Measurements from ENCODE around the gene XAF1. TPM values are rescaled to one million over a fixed set of nuclear protein-coding genes. Genes with fewer than 3 reads are reported as not detected.
"Not testable (repeated sequence)": the region's sequence is repeated elsewhere in the genome, so short reads cannot be mapped to it uniquely, and the experiment has no call there.

XAF1 gene
- 13.0 TPM for total RNA-seq

DNA sequence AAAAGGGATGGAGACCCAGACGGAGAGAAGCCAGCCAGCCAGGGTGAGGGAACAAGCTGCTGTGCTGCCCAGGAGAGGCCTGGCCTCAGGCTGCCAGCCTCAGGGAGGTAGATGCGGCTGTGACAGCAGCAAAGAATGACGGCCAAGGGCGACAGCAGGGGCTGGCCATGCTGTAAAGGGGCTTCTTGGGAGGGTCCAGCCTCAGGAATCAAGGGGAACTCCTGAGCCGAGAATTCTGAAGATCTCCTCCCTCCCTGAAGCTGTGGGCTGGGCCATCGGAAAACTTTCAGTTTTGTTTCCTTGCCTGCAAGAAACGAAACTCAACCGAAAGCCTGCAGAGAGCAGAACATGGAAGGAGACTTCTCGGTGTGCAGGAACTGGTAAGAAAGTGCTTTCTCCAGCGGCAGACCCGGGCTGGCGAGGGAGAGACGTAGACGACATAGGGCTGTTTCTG, at the start of gene XAF1:
Gene XAF1 (plus strand): TSS at position 316 of the 454 bp plus-strand sequence. CDS start 33 bp downstream, at position 349.
- peak; percentile 30 for ATAC-seq

DNA sequence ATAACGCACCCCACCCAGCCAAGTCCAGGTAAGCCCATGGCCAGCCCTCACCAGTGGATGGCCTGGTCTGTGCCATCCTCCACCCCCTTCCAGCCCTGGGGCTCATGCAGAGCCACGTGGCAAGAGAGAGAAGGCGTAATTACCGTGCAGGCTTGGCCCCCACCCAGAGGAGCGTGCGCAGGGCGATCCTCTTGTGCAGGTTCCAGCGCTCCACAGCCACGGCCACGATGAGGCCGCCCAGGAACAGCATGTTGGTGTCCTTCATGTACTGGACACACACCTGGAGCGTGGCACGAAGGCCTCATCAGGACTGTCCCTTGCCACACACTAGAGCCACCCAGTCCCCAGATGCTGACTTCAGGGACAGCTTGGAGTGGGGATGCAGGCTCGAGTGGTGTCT, 49.3 kb upstream of the XAF1 start:
- ATAC-seq, result no peak

- no peak for ATAC-seq
These were observed 48.9 kb upstream of the XAF1 start for GRCh38 chr17:6706996-6707395.

GRCh38 chr17:6708357-6708961, 47.4 kb upstream of the XAF1 start:
- ATAC-seq, result no peak

DNA sequence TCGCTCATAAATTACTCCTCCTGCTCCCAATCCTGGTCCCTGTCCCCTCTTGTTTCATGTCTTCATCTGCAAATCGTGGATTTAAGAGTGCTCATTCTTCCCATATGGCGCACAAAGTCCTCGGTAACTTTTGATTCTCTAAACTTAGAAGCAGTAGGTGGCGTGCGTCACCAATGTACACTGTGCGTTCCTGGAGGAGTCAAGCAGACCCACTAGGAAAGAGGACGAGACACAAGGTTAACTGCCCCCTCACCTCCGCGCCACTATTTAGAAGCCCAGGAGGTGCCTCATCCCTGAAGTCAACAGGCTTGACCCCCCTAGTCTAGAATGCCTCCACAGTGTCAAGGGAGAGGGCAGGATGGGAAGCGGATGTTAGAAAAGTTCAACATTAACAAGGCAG, 45.5 kb upstream of the XAF1 start:
- ATAC-seq, result no peak

DNA sequence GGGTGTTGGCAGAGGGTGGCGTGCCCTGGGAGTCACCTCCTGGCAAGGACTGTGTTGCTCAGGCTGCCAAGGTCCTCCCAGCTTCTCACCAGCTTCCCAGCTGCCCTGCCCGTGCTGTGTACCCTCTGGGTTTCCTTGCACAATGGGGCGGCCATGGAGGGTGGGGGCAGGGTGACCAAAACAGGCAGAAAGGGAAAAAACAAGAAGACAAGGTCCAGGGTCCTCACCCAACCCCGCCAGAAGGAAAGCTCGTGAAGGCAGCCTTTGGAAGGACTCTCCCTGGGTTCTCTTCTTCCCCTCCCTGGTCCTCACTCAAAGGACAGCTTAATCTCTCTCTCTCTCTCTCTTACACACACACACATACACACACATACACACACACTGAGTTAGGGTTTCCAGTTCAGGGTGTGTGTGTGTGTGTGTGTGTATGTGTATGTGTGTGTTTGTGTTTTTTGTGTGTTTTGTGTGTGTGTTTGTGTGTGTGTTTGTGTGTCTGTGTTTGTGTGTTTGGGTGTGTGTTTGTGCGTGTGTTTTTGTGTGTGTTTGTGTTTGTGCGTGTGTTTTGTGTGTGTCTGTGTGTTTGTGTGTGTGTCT, 44.7 kb upstream of the XAF1 start:
- peak; percentile 83 for ATAC-seq

DNA sequence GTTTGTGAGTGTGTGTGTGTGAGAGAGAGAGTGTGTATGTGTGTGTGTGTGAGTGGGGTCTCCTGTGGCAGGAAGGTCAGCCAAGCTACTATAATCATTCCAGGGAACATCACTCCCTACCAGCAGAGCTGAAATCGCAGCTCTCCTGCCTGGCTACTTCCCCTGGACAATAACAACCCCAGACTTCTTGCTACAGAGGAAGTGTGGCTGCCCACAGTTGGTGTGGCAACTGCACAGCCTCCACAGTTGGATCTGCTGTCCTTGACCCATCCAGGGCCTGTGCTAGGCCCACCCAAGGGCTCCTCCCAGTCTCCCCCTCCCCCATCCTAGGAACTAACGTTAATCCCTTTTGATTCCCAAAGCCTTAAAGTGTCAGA, 44.2 kb upstream of the XAF1 start:
- ATAC-seq, result peak; percentile 2

DNA sequence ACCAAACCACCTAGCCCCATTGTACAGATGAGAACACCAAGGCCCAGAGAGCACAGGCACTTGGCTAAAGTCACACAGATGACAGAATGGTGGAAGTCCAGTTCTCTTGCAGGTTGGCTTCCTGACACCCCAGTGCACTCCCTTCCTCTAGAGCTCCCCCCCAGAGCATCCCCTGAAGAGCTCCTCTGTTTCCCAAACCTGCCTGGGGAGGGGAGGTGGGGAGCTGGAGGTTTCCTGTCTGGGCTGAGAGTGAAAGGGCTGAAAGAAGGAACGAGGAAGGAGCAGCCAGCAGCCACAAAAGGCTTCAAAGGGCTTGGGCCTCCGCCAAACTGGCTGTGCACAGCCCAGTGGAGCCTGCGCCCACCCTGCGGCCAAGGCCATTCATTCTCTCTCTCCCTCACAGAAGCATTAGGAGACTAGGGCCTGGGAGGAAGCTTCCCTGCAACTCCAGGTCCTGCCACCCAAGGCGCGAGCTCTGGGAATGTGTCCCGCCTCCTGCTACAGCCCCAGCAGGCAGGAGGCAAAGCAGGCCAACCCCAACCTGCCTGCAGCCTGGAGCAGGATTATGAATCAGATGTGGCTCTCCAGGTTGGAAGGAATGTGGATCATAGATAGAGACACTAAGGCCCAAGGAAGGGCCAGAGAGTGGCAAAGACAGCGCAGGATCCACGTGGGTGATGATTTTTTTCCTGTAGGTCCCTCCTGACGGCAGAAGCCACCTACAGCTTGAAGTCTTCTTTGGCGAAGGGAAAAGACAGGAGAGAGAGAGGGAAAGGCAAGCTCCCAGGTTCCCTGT, 43.6 kb upstream of the XAF1 start:
- peak; percentile 80 for ATAC-seq

DNA sequence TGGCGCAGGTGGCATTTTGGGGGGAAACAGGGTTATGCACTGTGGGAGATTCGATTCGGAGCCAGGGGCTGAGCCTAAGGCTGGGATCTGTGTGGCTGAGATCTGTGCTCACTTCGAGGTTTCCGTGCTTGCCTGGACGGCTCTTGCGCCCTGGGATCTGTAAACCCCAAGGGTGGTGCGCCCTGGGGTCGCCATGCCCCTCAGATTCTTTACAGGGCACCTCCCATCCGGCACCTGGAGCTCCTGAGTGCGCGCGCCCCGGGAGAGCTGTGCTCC, 43.1 kb upstream of the XAF1 start:
- ATAC-seq, result peak; percentile 1

DNA sequence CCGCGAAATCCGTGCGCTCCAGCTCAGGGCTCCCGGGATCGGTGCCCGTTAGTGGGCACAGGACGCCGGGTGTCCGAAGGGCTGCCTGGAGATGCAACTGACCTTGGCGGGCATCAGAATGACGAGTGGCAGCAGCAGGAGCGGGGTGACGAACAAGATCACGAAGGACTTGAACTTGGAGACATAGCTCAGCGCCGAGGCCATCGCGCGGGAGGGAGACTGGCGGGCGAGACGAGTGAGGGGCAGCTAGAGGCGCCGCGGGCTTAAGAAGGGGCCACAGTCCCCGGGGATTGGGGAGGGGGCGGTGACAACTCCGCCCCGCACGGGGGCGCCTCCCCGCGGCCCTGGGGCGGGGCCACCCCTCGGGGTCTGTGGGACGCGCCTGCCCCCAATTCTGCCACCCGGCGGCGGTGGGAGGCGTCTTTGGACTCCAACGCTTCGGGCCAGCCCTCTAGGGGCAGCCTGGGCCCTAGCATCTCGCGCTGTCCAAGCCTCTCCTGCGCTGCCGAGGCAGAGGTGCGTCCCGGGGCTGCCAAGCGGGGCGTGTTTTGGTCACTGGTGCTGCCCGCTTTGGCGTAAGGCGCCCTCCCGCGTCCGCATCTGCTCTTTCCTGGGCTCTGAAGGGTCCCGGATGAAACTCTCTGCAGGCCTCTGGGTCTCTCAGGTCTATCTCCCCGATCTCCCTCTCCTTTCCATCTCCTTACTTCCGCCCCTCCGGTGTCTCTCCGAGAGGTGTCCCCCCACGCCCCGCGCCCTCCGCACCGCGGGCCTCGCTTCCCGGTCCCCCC, 42.5 kb upstream of the XAF1 start, which contains the start of gene SLC13A5:
Gene SLC13A5 (minus strand): TSS at position 240 of the 788 bp plus-strand sequence. CDS start 36 bp downstream, at position 204.
- ATAC-seq, result peak; percentile 23

GRCh38 chr17:6713918-6714271, 42.0 kb upstream of the XAF1 start:
- no peak for ATAC-seq

DNA sequence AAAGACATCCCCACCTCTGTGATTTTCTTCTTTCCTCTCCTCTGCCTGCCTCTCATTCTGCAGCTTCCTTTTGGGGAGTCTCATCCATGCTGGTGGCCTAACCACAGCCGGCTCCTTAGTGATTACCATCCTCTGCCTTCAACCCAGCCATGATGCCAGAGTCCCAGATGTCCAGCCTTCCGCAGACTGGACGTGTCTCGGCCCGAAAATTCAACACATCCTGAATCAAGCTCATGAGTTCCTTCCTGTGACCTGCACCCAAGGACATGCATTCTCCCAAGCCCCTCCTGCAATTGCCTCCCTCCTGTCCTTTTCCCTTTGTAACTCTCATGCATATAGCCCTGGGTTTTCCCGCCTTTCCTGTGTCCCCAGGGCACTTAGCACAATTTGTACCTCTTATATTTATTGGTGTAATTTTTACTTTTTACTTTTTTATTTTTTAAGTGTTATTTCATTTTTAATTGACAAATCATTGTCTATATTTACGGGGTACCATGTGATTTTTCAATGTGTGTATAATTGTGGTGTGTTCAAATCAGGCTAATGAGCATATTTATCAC, 41.5 kb upstream of the XAF1 start:
- ATAC-seq, result no peak

DNA sequence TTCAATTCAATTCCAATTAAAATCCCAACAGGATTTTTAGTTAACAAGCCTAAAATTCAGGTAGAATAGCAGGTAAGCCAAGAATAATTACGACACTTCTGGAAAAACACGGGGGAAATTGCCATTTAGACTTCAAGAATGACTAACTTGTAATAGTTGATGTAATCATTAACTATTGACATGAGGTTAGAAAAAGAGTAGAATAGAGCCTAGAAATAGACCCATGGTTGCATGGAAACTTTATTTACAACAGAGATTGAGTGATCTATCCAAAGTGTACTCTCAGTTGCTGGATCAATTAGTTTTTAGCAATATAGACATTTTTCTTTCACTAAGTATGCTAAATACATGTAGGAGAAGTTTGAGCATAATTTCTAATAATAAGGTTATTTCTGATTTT, 39.1 kb upstream of the XAF1 start:
- ATAC-seq, result no peak

DNA sequence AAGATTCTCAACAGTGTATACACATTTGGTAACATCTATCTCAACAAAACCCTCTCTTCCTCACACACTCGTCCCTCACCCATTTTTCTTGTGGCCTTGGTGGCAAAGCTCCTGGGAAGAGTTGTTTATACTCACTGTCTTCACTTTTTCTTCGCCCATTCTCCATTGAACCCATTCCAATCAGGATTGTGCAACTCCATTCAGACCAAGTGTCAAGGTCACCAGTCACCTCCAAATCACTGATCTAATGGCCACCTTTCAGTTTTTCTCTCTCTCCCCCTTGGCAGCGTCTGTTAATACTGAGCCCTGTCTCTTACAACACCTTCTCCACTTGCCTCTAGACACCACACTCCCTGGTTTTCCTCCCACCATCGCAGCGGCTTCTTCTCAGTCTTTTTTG, 34.1 kb upstream of the XAF1 start:
- ATAC-seq, result no peak

DNA sequence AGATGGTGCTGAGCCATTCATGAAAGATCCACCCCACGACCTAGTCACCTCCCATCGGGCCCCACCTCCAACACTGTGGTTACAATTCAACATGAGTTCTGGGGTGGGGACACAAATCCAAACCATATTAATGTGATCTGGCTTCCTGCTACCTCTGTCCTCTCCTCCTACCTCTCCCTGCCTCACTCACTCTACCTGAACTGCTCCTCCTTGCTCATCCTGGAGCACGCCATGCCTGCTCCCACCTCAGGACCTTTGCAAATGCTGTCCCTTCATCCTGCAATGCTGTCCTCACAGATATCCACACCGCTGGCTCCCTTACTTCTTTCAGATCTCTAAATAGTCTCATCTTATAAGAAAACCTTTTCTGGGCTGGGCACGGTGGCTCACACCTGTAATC, 31.8 kb upstream of the XAF1 start:
- no peak for ATAC-seq

DNA sequence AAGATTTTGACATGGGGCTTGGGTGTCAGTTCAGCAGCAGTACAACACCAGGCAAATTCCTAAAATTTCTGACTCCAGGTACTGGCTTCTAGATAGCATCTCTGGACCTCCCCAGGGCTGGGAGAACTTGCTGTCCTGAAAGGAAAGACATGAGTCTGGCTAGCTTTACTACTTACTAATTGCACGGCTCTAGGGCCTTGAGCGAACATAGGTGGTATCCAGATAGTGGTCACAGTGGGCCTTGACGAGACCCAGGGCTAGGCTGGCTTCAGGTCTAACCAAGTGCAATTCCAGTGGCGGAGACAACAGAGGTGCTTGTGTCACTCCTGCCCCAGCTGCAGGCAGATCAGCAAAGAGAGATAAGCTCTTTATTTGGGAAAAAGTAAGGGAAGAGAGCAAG, 26.3 kb upstream of the XAF1 start:
- no peak for ATAC-seq

DNA sequence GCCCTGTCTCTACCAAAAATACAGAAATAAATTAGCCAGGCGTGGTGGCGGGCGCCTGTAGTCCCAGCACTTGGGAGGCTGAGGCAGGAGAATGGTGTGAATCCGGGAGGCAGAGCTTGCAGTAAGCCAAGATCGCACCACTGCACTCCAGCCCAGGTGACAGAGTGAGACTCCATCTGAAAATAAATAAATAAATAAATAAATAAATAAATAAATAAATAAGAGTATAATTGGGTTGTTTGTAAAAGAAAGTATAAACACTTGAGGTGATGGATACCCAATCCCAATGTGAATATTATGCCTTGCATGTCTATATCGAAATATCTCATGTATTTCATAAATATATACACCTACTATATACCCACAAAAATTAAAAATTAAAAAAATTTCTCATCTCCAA, 9.2 kb upstream of the XAF1 start:
- ATAC-seq, result not testable (repeated sequence)

DNA sequence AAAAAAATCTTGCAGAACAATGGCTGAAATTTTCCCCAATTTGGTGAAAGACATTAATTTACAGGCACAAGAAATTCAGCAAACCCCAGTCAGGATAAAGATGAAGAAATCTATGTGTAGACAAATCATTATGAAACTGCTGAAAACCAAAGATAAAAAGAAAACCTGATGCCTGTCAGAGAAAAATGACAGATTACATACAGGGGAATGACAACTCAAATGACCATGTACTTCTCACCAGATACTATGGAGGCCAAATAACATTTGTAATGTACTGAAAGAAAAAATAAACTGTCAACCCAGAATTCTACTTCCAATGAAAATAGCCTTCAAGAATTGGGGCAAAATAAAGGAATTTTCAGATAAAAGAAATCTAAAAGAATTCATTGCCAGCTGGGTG, 7.2 kb upstream of the XAF1 start:
- ATAC-seq, result no peak

DNA sequence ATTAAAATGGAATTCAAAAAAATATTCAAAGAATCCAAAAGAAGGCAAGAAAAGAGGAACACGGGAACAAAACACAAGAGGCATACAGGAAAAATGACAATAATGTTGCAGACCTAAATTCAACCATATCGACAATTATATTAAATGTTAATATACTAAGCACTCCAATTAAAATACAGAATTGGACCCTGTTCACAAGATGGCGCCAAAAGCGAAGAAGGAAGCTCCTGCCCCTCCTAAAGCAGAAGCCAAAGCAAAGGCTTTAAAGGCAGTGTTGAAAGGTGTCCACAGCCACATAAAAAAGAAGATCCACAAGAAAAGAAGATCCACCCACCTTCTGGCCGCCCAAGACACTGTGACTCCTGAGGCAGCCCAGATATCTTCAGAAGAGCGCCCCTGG, 6.3 kb upstream of the XAF1 start:
- ATAC-seq, result no peak

DNA sequence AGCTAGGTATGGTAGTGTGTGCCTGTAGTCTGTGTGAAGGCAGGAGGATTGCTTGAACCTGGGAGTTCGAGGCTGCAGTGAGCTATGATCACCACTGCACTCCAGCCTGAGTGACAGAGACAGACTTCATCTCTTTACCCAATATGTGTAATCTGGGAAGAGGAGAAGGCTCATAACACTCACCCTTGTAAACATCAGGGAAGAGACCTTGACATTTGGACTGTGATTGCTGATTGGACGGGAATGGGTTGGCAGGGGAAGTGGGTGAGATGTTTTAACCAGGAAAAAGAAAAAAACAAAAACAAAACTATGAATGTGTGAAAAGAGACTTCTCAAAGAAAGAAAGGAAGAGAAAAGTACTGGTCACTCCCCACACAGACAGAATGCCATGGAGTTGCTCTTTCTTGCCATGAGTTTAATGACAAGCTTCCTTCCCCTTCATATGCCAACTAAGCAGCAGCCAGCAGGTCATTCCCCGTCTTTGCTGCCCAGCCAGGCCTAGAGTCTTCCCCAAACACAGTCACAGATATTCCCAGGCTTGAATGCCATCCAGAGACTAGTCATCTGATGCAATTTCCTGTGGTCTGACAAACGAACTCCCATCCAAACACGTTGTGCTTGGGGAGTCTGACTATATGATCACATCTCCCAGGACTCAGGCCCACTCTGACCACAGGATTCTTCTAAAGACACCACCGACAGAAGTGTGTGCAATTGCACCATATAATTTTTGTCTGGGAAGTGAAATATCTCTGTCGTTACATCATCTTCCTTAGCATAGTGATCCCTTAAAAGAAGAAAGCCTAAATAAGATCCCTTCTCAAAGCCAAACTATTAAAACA, 3.6 kb upstream of the XAF1 start:
- ATAC-seq, result peak; percentile 27

- peak; percentile 12 for ATAC-seq
These were observed 2.8 kb upstream of the XAF1 start for GRCh38 chr17:6753006-6753445.

- ATAC-seq, result no peak
These were observed 2.3 kb upstream of the XAF1 start for GRCh38 chr17:6753546-6753945.
